H9 (cell line): ENCODE results near the gene BHLHE23. TPM values are rescaled to one million over a fixed set of nuclear protein-coding genes. Genes with fewer than 3 reads are reported as not detected.

Source experiments
- DNase-seq: peaks from one replicate; pipeline ENCODE4 v3.0.0-alpha.2; 2017
- H2AFZ ChIP-seq: one replicate; pipeline ENCODE4 v1.6.1; 2013; ENCODE audit warnings: mild to moderate bottlenecking, low read length, control low read depth, moderate library complexity
- H2AK5ac ChIP-seq: 2 replicates; pipeline ENCODE4 v1.6.1; 2013; ENCODE audit warnings: low read length, control low read depth, mixed read lengths; ENCODE audit not compliant: insufficient read length
- H2BK120ac ChIP-seq: one replicate; pipeline ENCODE4 v1.6.1; 2013; ENCODE audit warnings: low read depth, mild to moderate bottlenecking, low read length, control low read depth, inconsistent platforms; ENCODE audit not compliant: poor library complexity, severe bottlenecking
- H2BK12ac ChIP-seq: 2 replicates; pipeline ENCODE4 v1.6.1; 2013; ENCODE audit warnings: low read length, control low read depth, mixed read lengths, low read depth; ENCODE audit not compliant: insufficient read length
- H2BK15ac ChIP-seq: 2 replicates; pipeline ENCODE4 v1.6.1; 2013; ENCODE audit warnings: low read depth, low read length, control low read depth
- H2BK20ac ChIP-seq: one replicate; pipeline ENCODE4 v1.6.1; 2013; ENCODE audit warnings: low read depth, mild to moderate bottlenecking, low read length, control low read depth, inconsistent platforms; ENCODE audit not compliant: poor library complexity, severe bottlenecking
- H2BK5ac ChIP-seq: 2 replicates; pipeline ENCODE4 v1.6.1; 2013; ENCODE audit warnings: low read length, control low read depth, mixed read lengths; ENCODE audit not compliant: insufficient read length
- H3K14ac ChIP-seq: 2 replicates; pipeline ENCODE4 v1.6.1; 2013; ENCODE audit warnings: low read length, control low read depth; ENCODE audit not compliant: insufficient read depth
- H3K18ac ChIP-seq: 2 replicates; pipeline ENCODE4 v1.6.1; 2013; ENCODE audit warnings: low read depth, mild to moderate bottlenecking, mixed read lengths, low read length, control low read depth; ENCODE audit not compliant: insufficient read length
- H3K23ac ChIP-seq: 2 replicates; pipeline ENCODE4 v1.6.1; 2013; ENCODE audit warnings: low read length, control low read depth, mixed read lengths, low read depth; ENCODE audit not compliant: insufficient read length
- H3K23me2 ChIP-seq: 2 replicates; pipeline ENCODE4 v1.6.1; 2013; ENCODE audit warnings: low read depth, mild to moderate bottlenecking, mixed read lengths, low read length, control low read depth; ENCODE audit not compliant: insufficient read length, poor library complexity, severe bottlenecking
- H3K27ac ChIP-seq: 2 replicates; pipeline ENCODE4 v1.5.1; 2013; ENCODE audit warnings: low read length, control low read depth, mixed read lengths, low read depth; ENCODE audit not compliant: insufficient read length
- H3K27me3 ChIP-seq: 2 replicates; pipeline ENCODE4 v1.6.1; 2013; ENCODE audit warnings: low read length, control low read depth, inconsistent platforms; ENCODE audit not compliant: insufficient read depth
- H3K4ac ChIP-seq: 2 replicates; pipeline ENCODE4 v1.6.1; 2013; ENCODE audit warnings: low read depth, mild to moderate bottlenecking, control low read depth, inconsistent platforms, low read length, moderate library complexity
- H3K4me1 ChIP-seq: 2 replicates; pipeline ENCODE4 v1.6.1; 2013; ENCODE audit warnings: low read length, control low read depth, inconsistent platforms; ENCODE audit not compliant: insufficient read depth
- H3K4me2 ChIP-seq: 2 replicates; pipeline ENCODE4 v1.6.1; 2013; ENCODE audit warnings: low read length, control low read depth, mixed read lengths; ENCODE audit not compliant: insufficient read length, insufficient read depth
- H3K56ac ChIP-seq: 2 replicates; pipeline ENCODE4 v1.6.1; 2013; ENCODE audit warnings: low read depth, mild to moderate bottlenecking, mixed read lengths, low read length, control low read depth; ENCODE audit not compliant: insufficient read length
- H3K79me1 ChIP-seq: 2 replicates; pipeline ENCODE4 v1.6.1; 2013; ENCODE audit warnings: low read depth, mild to moderate bottlenecking, moderate library complexity, low read length, control low read depth, inconsistent platforms; ENCODE audit not compliant: insufficient read depth, poor library complexity, severe bottlenecking
- H3K79me2 ChIP-seq: 2 replicates; pipeline ENCODE4 v1.6.1; 2013; ENCODE audit warnings: low read length, control low read depth, inconsistent platforms; ENCODE audit not compliant: insufficient read depth
- H3K9ac ChIP-seq: 2 replicates; pipeline ENCODE4 v1.6.1; 2013; ENCODE audit warnings: low read length, control low read depth, mixed read lengths; ENCODE audit not compliant: insufficient read length; ENCODE audit errors: extremely low read depth
- H3K9me3 ChIP-seq: one replicate; pipeline ENCODE4 v1.6.1; 2013; ENCODE audit warnings: low read depth, low read length, inconsistent platforms; ENCODE audit not compliant: control insufficient read depth
- H3T11ph ChIP-seq: one replicate; pipeline ENCODE4 v1.6.1; 2013; ENCODE audit warnings: mild to moderate bottlenecking, low read length, control low read depth, inconsistent platforms
- H4K20me1 ChIP-seq: one replicate; pipeline ENCODE4 v1.6.1; 2013; ENCODE audit not compliant: control insufficient read depth, insufficient read length, insufficient read depth
- H4K5ac ChIP-seq: 2 replicates; pipeline ENCODE4 v1.6.1; 2013; ENCODE audit warnings: low read depth, mild to moderate bottlenecking, mixed read lengths, low read length, control low read depth; ENCODE audit not compliant: insufficient read length
- H4K8ac ChIP-seq: replicated peaks from 2 replicates; pipeline ENCODE4 v1.6.1; 2013; ENCODE audit warnings: low read length, control low read depth, mixed read lengths, low read depth; ENCODE audit not compliant: insufficient read length
- H4K91ac ChIP-seq: 2 replicates; pipeline ENCODE4 v1.6.1; 2013; ENCODE audit warnings: low read depth, mild to moderate bottlenecking, moderate library complexity, mixed read lengths, low read length, control low read depth; ENCODE audit not compliant: insufficient read length
- H3K27ac Mint-ChIP-seq, 3 experiments: 2 replicates in 2 of 3; 3 replicates in 1 of 3; pipeline ENCODE4 v1.8.0; 2020 to 2021; ENCODE audit warnings: mixed read lengths in 3 of 3, mild to moderate bottlenecking in 1 of 3, moderate library complexity in 1 of 3
- H3K27me3 Mint-ChIP-seq: 2 replicates; pipeline ENCODE4 v1.8.0; 2021; ENCODE audit warnings: low read depth, mild to moderate bottlenecking, moderate library complexity, mixed read lengths
- H3K36me3 Mint-ChIP-seq, 3 experiments: 2 replicates in 2 of 3; 3 replicates in 1 of 3; pipeline ENCODE4 v1.8.0; 2020 to 2021; ENCODE audit warnings: low read depth in 3 of 3, mixed read lengths in 3 of 3; ENCODE audit not compliant: insufficient read depth in 1 of 3
- H3K4me1 Mint-ChIP-seq, 2 experiments: 2 replicates each; pipeline ENCODE4 v1.8.0; 2020; ENCODE audit warnings: mixed read lengths in 2 of 2
- H3K4me3 Mint-ChIP-seq, 2 experiments: 2 replicates in 1 of 2; 3 replicates in 1 of 2; pipeline ENCODE4 v1.8.0; 2020 to 2021; ENCODE audit warnings: mild to moderate bottlenecking in 2 of 2, mixed read lengths in 2 of 2, moderate library complexity in 1 of 2
- H3K9me3 Mint-ChIP-seq, 2 experiments: 2 replicates in 1 of 2; 3 replicates in 1 of 2; pipeline ENCODE4 v1.8.0; 2020; ENCODE audit warnings: mild to moderate bottlenecking in 2 of 2, mixed read lengths in 2 of 2, moderate library complexity in 1 of 2
- CTCF ChIP-seq: fragments of 200-600 bp; sonication (generic); conservative IDR thresholded peaks from 3 replicates; pipeline ENCODE4 v1.8.0; 2021; ENCODE audit warnings: antibody characterized with exemption, mild to moderate bottlenecking
- whole genome bisulfite sequencing: extraction: QIAGEN DNeasy Blood & Tissue Kit; methylation state at CpG from one replicate; pipeline ENCODE4 v1.1.7; 2013; ENCODE audit warnings: missing lambda C conversion rate, low lambda C conversion rate, mixed read lengths; ENCODE audit not compliant: insufficient read length; ENCODE audit errors: extremely low coverage; 5-methylcytosine and 5-hydroxymethylcytosine counted together
- total RNA-seq: library from RNA; stranded (reverse); gene quantifications from 2 replicates; pipeline ENCODE4 v1.2.1, GENCODE V29; 2021

Gene BHLHE23
- total RNA-seq, 1 experiment from 2014 or later: 0.35 TPM

- no peak overlapping the region for H2BK5ac ChIP-seq
- no peak overlapping the region for H2BK15ac ChIP-seq
- no peak overlapping the region for H3K14ac ChIP-seq
- no peak overlapping the region for H3K9ac ChIP-seq
- no peaks in the 10 kb centered on the region for H3K79me2 ChIP-seq
- no peak overlapping the region for H2AFZ ChIP-seq
- H3T11ph ChIP-seq: no peak overlapping the region
- H3K9me3 ChIP-seq: no peaks in the 10 kb centered on the region
- TF ChIP-seq CTCF: no peak
- H3K23me2 ChIP-seq: no peaks in the 10 kb centered on the region
- H3K56ac ChIP-seq: no peak overlapping the region
- H2BK20ac ChIP-seq: no peak overlapping the region
- H3K36me3 Mint-ChIP-seq: no peaks in the 10 kb centered on the region
- DNase-seq: no peak
- no CpG with 5 or more reads among the region's 19 CpGs for WGBS
- no peak overlapping the region for H4K91ac ChIP-seq
- H3K79me1 ChIP-seq: no peaks in the 10 kb centered on the region
- no peak overlapping the region for H4K5ac ChIP-seq
- H2BK120ac ChIP-seq: no peak overlapping the region
- H3K18ac ChIP-seq: no peak overlapping the region
- H3K27me3 Mint-ChIP-seq: peaks cover 43% of the 10 kb centered on the region
- no peak overlapping the region for H3K27ac ChIP-seq
- H3K9me3 Mint-ChIP-seq: no peaks in the 10 kb centered on the region; a peak in 1 of 5 replicates
- no peak overlapping the region for H3K27ac Mint-ChIP-seq
- no peak overlapping the region for H3K23ac ChIP-seq
- peaks cover 39 to 55% of the 10 kb centered on the region in 2 experiments for H3K4me1 Mint-ChIP-seq
- H3K4me2 ChIP-seq: no peak overlapping the region
- no peak overlapping the region for H4K8ac ChIP-seq
- H3K4me1 ChIP-seq: peaks cover 2% of the 10 kb centered on the region; the same call in 1 of the 2 replicates
- no peaks in the 10 kb centered on the region for H4K20me1 ChIP-seq
- H2AK5ac ChIP-seq: no peak overlapping the region
- H2BK12ac ChIP-seq: no peak overlapping the region
- H3K4ac ChIP-seq: no peak overlapping the region
- H3K4me3 Mint-ChIP-seq: no peak overlapping the region
- no peaks in the 10 kb centered on the region for H3K27me3 ChIP-seq
These were observed 29.5 kb upstream of the BHLHE23 start for GRCh38 chr20:63036291-63036690.
